Measurements from ENCODE around the gene SLC6A14. TPM values are rescaled to one million over a fixed set of nuclear protein-coding genes. Genes with fewer than 3 reads are reported as not detected.

Gene SLC6A14
- total and polyA plus RNA-seq, 10 of the 15 experiments (the other 5 are each of a cell fraction or from before 2014, with no cell fraction given): 0.05 TPM; not detected in 9

- in situ Hi-C loops (cut with MboI) (no loop called here), intact Hi-C loops (cut with micrococcal nuclease; ENCODE audit: unreplicated experiment) (no loop called here)
- ChIA-PET CTCF (no interaction called here), POLR2A (no interaction called here), SMC1A (ENCODE audit: uncharacterized antibody, unreplicated experiment) (interaction anchor here (1.2 kb wide), 1 partner anchor 15 kb away, joined by 3 read pairs; no protein-coding TSS in a partner anchor), RAD21 (ENCODE audit: unreplicated experiment) (no interaction called here)
- no peaks in the 10 kb centered on the region for H3K79me2 ChIP-seq (ENCODE audit: control insufficient read depth, insufficient read depth, low read length)
- no peaks in the 10 kb centered on the region for H3K27me3 ChIP-seq (replicated peaks in 1 of 2; ENCODE audit: control insufficient read depth in 2 of 2, insufficient read depth in 2 of 2, low read length in 1 of 2)
- DNase-seq (ENCODE audit: low read depth, low spot score) (no peak), ATAC-seq (no peak), FAIRE-seq (no peak)
- no peaks in the 10 kb centered on the region for H3K4me1 ChIP-seq (ENCODE audit: control insufficient read depth, insufficient read depth, low read length)
- H3K4me2 ChIP-seq (ENCODE audit: control insufficient read depth, insufficient read depth): no peak overlapping the region
- no peaks in the 10 kb centered on the region; the same call in 1 of the 3 replicates for H3K9me3 ChIP-seq (replicated peaks; ENCODE audit: control insufficient read depth, insufficient read depth, low read length)
- no peaks in the 10 kb centered on the region for H4K20me1 ChIP-seq (ENCODE audit: control insufficient read depth, insufficient read depth)
- H3K27ac ChIP-seq (ENCODE audit: control insufficient read depth, insufficient read depth): no peak overlapping the region
- 0% methylated on average over 1 of the region's 1 CpG for WGBS (ENCODE audit: insufficient coverage, insufficient replicate concordance, low lambda C conversion rate, missing lambda C conversion rate)
- no peaks in the 10 kb centered on the region for H3K36me3 ChIP-seq (ENCODE audit: control insufficient read depth in 2 of 2, insufficient read depth in 2 of 2, low read length in 1 of 2)
- no peak overlapping the region for H3K9ac ChIP-seq (ENCODE audit: control insufficient read depth, insufficient read depth, low read length)
- no peak overlapping the region for H3K4me3 ChIP-seq
- no TSS peak for BruUV-seq (replicated peaks)
- H2AFZ ChIP-seq (ENCODE audit: control insufficient read depth, low read depth, low read length): no peak overlapping the region
- no peak for TF ChIP-seq ZBTB40 (IDR thresholded peaks at IDR 0.05; ENCODE audit: borderline replicate concordance)
- no peak for TF ChIP-seq CUX1 (IDR thresholded peaks at IDR 0.05; ENCODE audit: insufficient replicate concordance, low read depth, low read length)
- TF ChIP-seq PAX5 (IDR thresholded peaks at IDR 0.05; ENCODE audit: borderline replicate concordance, low read depth, low read length): no peak
- TF ChIP-seq BACH1 (IDR thresholded peaks at IDR 0.05; ENCODE audit: borderline replicate concordance): no peak
- TF ChIP-seq IRF3 (IDR thresholded peaks at IDR 0.05): no peak
- no peak for TF ChIP-seq RFX5 (IDR thresholded peaks at IDR 0.05; ENCODE audit: low read depth, low read length)
- TF ChIP-seq BHLHE40 (IDR thresholded peaks at IDR 0.05; ENCODE audit: borderline replicate concordance in 1 of 2, low read depth in 2 of 2, low read length in 1 of 2): no peak
- no peak for TF ChIP-seq IKZF2 (IDR thresholded peaks at IDR 0.05)
- no peak for TF ChIP-seq ASH2L (IDR thresholded peaks at IDR 0.05; ENCODE audit: borderline replicate concordance, low read depth)
- no peak for TF ChIP-seq FOXM1 (IDR thresholded peaks at IDR 0.05; ENCODE audit: low read depth, low read length)
These were observed 23.1 kb upstream of the SLC6A14 start for GRCh38 chrX:116413273-116413672.

All from GM12878 (cell line).